HPDE6-E6E7 (cell line): ENCODE data around the gene CTPS2.
"Not testable (repeated sequence)": the region's sequence is repeated elsewhere in the genome, so short reads cannot be mapped to it uniquely, and the experiment has no call there.

Experiments used
- DNase-seq: peaks from one replicate; pipeline ENCODE4 v3.0.0; 2011; ENCODE audit warnings: missing footprints; ENCODE audit errors: extremely low spot score

Gene CTPS2

DNA sequence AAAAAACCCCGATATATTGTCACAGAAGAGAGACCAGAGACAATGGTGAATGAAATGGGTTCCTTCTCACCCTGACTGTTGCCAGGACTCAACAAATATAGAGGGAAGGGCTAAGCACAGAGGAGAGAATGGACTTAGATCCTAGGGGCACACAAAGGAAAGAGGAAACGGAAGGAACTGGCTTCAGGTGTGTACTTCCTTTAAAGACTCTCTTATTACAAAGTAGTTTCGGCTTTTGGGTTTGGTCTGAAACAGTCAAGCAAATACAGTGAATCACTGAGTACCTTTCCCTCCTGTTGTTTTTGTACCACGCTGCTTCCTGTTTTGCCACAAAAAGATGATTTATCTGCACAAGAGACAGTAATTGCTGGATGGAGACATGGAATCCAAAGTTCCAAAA is 108.6 kb downstream of the CTPS2 start:
- no peak for DNase-seq

DNA sequence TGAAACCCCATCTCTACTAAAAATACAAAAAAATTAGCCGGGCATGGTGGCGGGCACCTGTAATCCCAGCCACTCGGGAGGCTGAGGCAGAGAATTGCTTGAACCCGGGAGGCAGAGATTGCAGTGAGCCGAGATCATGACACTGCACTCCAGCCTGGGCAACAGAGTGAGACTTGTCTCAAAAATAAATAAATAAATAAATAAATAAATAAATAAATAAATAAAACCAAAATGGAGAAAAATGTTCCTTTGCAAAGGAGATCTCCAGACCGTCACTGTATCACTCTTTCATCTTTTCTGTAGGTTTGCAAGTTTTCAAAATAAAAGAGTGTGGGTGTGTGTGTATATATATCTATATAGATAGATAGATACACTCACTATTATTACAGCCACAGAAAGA is 109.2 kb downstream of the CTPS2 start:
- not testable (repeated sequence) for DNase-seq

DNA sequence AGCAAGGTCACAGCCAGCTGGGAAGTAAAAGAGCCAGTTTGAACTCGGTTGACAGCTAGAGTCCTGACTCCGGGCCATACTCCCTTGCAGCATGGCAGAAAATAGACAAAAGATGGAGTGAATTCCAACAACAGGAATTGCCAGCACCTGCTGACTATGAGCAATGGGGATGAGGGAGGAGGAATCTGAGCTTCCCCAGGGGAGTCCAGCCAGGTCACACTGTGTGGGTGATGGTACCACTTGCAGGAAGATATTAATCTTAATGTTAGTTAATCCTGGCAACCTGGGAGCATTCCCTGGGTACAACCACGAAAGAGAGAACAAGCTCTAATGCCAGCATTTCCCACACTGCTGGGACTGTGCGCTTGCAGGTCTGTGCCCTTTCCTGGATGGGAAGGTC is 110.6 kb downstream of the CTPS2 start:
- no peak for DNase-seq

DNA sequence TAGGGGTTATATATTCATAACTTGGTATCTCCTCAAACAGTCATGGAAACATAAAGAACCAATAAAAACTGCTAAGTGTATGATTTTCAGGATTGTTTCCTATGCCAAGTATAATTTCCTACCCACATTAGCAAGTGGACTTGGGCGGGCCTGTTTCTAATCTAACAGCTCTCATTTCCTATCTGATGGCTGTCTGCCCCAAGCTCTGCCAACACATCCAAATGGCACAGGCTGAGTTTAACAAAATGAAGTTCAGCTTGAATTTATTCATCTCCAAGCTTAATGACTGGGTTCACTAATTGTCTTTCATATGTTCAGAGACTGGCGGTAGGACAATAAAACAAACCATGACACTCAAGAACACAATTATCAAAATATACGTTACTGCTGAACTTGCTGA is 118.0 kb downstream of the CTPS2 start:
- no peak for DNase-seq

DNA sequence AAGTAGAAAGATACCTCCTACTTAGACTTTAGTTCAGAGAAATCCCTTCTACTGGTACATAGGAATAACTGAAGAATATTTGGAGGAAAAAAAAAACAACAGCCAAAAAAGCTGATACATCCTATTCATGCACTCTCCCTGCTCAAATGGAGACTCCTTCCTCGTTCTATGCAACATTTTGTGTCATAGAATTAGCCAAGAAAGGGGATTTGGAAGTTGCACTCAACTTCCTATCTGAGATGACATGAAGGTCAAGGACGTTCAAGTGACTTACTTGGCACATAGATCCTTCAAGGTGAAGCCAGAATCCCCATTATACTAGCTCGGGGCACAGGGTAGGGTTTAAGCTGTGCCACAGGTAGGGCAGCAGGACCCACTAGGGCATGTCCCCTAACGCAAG is 118.7 kb downstream of the CTPS2 start:
- DNase-seq = no peak

DNA sequence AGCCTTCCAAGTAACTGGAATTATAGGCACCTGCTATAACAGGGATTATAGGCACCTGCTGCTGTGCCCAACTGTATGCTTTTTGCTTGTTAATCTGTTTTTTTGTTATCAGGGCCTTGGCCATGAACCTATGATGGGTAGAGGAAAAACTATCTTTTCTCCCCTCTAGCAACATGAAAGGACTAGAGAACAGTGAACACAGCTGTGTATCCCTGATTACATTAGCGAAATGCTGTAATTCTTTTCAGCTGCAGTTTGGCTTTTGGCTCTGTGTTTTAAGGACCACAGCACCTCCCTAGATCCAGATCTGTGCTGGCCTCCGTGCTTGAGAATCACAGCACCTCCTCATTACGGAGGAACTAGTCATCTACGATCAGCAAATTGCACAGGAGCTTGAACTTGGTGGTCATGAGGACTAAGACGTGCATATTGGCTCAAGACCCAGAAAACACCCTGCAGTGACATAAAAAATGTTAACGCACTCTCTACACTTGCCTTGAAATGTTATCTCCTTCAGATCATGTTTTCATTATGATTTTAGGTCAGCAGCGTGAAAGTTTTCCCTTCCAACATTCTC is 120.2 kb downstream of the CTPS2 start:
- DNase-seq = no peak

DNA sequence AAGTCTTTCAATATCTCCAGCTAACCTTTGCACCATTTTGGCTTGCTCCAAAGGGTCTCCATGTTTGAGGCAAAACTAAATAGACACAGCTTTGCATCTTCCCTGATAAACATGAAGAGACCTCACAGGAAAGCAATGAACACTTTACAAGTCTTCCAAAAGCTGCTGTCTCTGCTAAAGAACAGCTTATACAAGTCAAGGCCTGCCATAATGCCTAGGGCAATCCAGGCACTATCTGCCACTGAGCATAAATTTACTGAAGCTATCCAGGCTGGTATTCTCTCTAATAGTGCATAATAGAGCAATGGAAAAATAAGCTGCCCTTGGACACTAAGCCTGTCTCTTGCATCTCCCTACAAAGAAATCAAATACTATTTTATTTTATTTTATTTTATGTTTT is 122.6 kb downstream of the CTPS2 start:
- DNase-seq = peak; percentile 14

DNA sequence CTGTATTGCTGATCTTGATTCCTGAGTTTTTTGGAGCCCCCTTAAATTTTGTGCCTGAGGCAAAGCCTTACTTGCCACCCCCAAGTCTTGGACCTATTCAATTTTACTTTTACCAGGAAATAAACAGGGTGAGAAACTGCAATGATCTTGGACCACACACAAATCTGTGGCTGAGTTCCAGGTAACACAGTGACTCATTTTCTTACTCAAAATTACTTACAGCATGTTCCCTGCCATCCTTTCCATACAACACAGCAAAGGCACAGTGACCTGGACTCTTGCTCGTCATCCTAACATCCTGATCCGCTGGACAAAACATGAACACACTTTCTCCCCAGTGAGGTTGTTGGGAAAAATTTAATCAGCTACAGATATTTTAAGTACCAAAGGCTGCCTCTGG is 123.3 kb downstream of the CTPS2 start:
- DNase-seq = peak; percentile 39

DNA sequence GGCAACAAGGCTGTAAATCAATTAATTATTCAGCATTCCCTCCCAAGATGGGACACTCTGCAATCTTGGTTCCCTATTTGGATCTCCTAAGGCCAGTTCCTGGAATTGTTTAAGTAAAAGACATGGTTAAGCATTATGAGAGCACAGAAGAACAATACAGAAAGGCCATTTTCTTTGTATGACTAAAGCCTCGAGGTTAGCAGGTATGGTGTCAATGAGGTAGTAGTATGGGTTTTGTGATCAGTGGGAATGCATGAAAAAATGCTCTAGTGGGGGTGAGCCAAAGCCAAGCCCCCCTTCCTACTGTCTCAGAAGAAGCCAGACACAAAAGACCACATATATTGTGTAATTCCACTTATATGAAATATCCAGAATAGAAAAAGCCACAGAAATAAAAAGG is 124.2 kb downstream of the CTPS2 start:
- DNase-seq = no peak

DNA sequence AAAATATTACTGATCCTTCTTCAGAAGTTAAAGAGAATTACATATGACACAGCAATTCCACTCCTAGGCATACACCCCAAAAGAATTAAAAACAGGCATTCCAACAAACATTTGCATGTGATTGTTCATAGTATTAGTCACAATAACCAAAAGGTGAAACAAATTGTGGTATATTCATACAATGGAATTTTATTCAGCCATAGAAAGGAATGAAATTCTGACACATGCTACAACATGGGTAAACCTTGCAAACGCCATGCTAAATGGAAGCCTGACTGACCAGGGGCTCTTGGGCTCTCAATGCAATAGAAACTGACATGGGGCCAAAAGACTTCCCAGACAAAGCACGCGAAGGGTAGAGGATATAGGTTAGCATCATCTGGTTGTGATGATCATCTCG is 124.6 kb downstream of the CTPS2 start:
- DNase-seq = no peak

DNA sequence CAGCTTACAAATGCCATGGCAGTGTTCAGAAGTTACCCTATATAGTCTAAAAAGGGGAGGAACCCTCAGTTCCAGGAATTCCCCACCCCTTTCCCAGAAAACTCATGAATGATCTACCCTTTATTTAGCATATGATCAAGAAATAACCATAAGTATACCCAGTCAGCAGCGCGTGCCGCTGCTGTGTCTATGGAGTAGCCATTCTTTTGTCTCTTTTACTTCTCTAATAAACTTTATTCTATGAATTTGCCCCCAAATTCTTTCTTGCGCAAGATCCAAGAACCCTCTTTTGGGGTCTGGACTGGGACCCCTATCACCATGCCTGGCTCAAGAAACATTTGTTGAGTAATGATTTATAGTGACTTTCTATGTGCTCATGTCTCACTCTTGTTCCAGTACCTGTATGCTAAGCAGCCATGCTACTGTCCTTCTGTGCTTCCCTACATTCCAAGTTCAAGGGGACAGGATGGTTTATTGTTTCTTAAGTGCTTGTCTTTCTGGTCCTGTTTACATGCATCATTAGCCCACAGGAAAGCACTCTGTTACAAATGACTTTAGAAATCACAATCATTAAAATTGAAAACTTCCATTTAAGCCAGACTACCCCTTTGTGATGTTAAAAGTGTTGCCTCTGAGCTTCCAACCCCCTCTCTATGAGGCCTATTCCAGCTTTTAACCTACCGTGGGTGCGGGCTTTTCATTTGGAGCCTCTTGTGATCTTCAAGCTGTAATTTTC is 125.9 kb downstream of the CTPS2 start:
- no peak for DNase-seq

DNA sequence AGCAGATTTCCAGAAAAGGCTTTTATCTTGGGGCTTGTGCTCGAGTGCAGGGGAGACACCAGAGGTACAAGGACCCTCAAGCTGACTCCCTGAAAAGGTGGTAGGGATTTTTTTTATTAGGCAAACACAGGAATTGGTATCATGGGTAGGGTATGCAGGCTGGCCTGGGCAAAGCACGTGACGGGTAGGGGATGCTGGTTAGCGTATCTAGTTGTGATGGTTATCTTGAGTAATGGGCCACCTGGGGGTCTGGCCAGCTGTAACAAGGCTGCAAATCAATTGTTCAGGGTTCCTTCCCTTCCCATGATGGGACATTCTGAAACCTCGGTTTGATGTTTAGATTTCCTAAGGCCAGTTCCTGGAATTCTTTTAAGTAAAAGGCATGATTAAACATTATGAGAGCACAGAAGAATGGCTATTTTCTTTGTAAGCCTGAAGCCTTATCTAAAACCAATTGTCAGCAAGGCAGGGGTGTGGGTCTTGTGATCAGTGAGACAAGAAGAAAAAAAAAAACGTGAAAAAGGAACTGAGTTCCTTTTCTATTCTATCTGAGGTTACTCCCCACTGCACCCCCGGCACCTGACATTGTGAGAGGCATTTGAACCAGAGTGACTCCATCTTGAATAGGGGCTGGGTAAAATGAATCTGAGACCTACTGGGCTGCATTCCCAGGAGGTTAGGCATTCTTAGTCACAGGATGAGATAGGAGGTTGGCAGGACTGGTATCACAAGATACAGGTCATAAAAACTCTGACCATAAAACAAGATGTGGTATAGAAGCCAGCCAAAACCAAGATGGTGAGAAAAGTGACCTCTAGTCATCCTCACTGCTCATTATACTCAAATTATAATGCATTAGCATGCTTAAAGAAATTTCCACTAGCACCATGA is 126.7 kb downstream of the CTPS2 start:
- DNase-seq = no peak

DNA sequence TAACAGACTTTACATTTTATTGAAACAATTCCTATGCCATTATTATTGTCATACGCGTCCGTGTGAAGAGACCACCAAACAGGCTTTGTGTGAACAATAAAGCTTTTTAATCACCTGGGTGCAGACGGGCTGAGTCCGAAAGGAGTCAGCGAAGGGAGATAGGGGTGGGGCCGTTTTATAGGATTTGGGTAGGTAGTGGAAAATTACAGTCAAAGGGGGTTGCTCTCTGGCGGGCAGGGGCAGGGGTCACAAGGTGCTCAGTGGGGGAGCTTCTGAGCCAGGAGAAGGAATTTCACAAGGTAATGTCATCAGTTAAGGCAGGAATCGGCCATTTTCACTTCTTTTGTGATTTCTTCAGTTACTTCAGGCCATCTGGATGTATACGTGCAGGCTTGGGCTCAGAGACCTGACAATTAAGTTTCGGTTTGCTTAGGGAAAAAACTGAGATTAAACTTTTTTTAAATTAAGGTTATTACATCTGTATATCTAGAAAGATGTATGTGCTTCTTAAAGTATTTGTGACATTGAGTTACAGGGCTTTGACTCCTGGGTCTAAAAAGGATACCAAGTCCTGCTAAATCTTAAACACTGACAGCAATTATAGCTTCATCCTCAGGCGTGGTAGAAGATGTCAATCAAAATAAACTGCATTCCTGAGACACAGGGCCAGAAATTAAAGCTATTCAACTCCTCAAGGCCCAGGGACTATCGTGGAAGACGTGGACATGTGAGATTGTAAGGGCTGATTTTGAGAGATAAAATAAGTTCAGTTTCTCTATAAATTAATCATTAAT is 132.3 kb downstream of the CTPS2 start:
- DNase-seq = not testable (repeated sequence)

DNA sequence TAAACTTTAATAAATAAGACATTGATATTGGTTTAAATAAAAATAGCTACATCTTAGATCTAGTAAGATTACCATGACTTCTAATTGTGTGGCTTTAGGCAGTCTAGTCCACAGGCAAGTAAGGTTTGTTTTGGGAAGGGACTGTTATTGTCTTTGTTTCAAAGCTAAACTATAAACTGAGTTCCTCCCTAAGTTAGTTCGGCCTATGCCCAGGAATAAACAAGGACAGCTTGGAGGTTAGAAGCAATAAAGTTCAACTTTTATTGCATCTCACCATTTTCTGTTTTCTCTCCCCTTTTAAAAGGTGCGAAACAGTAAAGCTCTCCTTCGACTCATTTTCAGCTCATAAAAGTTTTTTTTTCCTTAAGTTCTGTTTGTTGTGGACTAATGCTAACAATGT is 133.0 kb downstream of the CTPS2 start:
- DNase-seq = no peak

DNA sequence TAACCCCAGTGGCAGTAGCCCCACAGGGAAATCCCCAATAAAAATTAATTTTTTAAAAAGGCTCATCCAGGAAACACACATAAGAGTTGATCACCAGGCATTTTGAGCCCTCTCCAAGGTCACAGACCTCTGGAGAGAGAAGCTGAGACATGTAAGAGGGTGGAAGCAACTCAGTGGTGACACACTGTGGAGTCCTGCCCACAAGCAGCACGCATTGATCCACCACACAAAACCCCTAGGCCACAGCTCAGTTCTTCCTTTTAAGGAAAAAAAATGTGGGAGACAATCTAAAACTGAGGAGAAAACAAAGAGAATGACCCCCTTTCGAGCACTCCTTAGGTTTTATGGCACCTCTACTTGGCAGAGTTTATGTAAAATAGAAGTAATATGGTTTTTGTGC is 134.3 kb downstream of the CTPS2 start:
- no peak for DNase-seq

DNA sequence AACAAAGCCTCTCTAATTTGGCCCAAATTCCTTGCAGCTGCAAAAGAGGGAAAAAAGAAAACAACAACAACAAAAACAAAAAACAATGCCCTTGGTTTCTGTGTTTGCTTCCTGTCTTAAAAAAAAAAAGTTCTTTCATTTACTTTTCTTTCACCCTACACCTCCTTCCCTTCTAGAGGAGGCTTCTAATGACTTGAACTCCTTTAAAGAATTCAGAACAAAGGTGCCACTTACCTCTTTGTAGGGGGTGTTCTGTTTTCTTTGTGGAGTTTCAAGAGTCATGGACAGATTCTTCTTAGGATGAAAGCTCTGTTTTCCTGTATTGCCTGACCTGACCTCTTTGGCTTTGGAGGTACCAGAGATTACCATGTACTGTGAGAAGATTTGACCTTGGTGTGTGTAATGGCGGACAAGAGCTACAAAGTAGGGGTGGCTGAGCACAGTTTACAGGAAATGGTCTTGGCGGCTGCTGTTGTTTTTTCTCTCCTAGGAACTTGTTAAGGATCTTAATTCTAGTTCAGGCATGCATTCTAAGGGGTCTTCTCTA is 134.9 kb downstream of the CTPS2 start:
- DNase-seq = no peak

DNA sequence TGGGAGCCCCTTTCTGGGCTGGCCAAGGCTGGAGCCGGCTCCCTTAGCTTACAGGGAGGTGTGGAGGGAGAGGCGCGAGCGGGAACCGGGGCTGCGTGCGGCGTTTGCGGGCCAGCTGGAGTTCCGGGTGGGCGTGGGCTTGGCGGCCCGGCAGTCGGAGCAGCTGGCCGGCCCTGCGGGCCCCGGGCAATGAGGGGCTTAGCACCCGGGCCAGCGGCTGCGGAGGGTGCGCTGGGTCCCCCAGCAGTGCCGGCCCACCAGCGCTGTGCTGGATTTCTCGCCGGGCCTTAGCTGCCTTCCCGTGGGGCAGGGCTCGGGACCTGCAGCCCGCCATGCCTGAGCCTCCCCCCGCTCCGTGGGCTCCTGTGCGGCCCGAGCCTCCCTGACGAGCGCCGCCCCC is 137.1 kb downstream of the CTPS2 start:
- DNase-seq = not testable (repeated sequence)

DNA sequence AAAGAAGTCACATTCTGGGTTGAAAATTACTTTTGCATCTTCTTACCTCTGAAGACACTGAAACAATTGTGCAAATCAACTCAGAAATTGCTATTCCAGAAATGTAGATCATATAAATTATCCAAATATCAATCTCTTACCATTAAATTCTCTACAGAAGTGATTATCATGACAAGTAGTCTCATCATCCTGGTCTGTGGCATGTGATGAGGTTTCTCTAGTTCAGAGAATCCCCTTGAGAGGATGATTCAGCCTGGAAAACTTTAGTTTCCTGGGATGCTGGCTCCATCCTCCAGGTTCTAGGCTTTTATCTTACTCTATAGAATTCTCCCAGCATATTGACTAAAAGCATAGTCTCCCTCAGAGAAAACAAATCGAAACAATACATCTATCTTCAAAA is 138.7 kb downstream of the CTPS2 start:
- DNase-seq = no peak

DNA sequence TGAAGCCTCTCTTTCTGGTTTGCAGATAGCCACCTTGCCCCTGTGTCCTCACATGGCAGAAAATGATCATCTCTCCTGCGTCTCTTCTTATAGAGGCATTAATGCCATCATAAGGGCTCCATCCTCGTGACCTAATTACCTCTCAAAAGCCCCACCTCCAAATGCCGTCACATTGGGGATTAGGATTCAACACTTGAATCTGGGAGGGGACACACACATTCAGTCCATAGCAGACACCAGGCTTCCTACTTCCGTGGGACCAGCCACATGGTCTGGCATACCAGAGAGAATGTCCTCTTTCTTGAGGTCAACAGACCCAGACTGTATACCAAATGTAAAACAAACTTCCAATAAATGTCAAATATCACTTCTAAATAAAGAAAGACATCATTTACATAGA is 144.8 kb downstream of the CTPS2 start:
- DNase-seq = no peak

DNA sequence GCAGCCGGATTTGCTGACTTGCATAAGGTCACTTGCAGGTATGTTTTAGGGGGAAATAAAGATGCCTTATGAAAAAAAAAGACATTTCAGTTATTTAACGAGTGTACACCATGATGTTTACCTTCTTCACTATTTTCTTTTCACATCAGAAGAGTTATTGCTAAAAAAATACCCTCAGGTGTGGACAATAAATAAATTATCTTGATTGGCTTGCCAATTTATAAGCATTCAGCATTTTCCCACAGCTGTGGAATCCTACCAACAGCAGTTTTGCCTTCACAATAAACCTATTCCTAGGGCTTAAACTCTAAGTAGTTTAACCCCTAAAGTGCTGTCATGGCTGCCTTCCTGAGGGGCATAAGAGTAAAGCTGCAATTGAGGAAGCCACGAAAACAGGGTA is 145.9 kb downstream of the CTPS2 start:
- no peak for DNase-seq

DNA sequence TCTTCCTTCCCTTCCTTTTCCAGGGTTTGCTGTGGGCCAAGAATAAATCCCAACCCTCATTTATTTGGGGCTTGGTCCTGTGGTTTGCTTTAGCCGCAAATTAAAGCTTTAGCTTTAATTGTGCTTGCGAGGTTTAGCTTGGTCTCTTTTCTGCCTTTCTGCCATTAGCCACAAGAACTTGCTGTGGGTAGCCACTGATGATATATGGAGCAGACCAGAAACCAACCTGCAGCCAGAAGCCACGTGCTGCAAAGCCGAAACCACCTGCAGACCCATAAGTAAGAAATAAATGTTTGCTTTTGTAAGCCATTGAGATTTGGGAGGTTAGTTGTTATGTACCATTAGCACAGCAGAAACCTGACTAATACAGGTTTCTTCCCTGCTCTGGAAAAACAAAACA is 152.3 kb downstream of the CTPS2 start:
- DNase-seq = no peak

DNA sequence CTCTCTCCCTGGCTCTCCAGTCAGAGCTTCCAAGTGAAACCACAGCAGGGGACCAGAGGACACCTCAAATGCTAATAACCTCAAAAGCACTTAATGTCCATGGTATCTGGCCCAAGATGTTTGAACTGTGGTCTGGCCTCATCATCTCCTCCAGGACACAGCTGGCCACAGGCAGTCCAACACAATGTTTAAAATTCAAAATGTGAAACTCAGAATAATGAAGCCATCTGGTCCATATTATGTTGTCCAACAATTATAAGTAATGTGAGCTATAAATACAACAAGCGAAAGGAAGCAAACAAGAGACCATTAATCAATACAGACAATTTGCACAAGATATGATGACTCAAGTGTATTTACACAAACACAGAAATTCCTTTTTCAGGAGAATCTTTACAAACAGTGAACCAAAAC is 153.3 kb downstream of the CTPS2 start:
- DNase-seq = no peak
